ENCODE data around the gene TM2D3. TPM values are rescaled to one million over a fixed set of nuclear protein-coding genes. Genes with fewer than 3 reads are reported as not detected.

The TM2D3 gene
- total RNA-seq, 1 donor from 2014 or later: 105 TPM

DNA sequence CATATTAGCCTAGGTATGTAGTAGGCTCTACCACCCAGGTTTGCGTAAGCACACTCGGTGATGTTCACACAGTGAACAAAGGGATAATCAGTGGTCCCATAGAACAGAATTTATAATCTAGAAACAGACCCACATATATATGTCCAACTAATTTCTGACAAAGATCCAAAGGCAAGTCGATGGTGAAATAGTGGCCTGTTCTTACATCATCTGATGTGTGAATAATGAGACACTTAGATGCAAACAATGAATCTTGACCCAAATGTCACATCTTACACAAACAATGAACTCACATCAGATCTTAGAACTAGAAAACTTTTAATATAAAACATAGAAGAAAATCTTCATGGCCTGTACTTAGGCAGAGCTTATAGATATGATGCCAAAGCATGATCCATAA lies 17.6 kb upstream of the TM2D3 start:
- no peak for DNase-seq (ENCODE audit: low spot score in 2 of 2)
- Histone ChIP-seq H3K9me3 (no peaks in the 10 kb centered on the region), H3K4me1 (no peaks in the 10 kb centered on the region), H3K4me3 (no peak overlapping the region), H3K27me3 (no peaks in the 10 kb centered on the region), H3K36me3 (peaks cover 24 to 54% of the 10 kb centered on the region in 2 donors), H3K27ac (no peak overlapping the region)
- intact Hi-C loops (cut with DNase I): no loop called here
- TF ChIP-seq, protein P1, sequence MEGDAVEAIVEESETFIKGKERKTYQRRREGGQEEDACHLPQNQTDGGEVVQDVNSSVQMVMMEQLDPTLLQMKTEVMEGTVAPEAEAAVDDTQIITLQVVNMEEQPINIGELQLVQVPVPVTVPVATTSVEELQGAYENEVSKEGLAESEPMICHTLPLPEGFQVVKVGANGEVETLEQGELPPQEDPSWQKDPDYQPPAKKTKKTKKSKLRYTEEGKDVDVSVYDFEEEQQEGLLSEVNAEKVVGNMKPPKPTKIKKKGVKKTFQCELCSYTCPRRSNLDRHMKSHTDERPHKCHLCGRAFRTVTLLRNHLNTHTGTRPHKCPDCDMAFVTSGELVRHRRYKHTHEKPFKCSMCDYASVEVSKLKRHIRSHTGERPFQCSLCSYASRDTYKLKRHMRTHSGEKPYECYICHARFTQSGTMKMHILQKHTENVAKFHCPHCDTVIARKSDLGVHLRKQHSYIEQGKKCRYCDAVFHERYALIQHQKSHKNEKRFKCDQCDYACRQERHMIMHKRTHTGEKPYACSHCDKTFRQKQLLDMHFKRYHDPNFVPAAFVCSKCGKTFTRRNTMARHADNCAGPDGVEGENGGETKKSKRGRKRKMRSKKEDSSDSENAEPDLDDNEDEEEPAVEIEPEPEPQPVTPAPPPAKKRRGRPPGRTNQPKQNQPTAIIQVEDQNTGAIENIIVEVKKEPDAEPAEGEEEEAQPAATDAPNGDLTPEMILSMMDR (IDR thresholded peaks at IDR 0.05): no peak

DNA sequence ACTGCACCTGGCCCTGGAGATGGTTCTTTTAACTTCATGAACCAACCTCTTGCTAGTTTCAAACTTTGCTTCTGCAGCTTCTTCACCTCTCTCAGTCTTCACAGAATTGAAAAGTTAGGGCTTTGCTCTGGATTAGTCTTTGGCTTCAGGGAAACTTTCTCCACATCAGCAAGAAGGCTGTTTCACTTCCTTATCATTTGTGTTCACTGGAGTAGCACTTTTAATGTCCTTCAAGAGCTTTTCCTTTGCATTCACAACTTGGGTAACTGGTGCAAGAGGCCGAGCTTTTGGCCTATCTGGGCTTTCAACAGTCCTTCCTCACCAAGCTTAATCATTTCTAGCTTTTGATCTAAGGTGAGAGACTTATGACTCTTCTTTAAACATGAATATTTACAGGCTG lies 15.7 kb upstream of the TM2D3 start:
- intact Hi-C loops (cut with DNase I): no loop called here
- peaks cover 13 to 41% of the 10 kb centered on the region in 2 donors for H3K36me3 ChIP-seq
- H3K4me1 ChIP-seq: no peaks in the 10 kb centered on the region
- no peak overlapping the region for H3K4me3 ChIP-seq
- H3K9me3 ChIP-seq: no peaks in the 10 kb centered on the region
- TF ChIP-seq, protein P1 (IDR thresholded peaks at IDR 0.05): no peak
- H3K27me3 ChIP-seq: no peaks in the 10 kb centered on the region
- no peak overlapping the region for H3K27ac ChIP-seq
- DNase-seq (ENCODE audit: low spot score in 2 of 2): no peak

DNA sequence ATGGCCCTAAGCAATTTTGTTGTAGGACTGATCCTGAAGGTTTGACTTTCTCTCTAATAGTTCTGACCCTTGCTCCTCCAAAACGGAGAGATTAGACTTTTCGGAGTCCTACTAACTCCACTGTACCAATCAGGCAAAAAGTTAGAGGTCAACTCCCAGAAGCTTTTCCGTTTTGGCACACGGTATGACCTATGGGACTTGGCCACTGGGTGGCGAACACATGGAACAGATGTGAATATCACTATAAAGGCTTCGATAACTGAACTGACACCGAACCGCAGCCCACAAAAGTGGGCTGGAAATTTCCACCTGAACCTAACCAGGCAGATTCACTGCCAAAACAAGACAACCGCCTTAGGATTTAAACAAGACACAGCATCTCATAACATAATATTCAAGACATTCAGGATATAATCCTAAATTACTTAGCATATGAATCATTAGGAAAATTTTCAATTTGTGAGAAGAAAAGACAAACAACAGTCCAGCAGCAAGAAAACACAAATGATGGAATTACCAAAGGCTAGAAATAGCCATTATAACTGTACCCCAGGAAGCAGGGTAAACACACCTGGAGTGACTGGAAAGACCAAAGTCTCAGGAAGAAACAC lies 12.2 kb upstream of the TM2D3 start:
- intact Hi-C loops (cut with DNase I): no loop called here
- no peak overlapping the region for H3K4me3 ChIP-seq
- no peak overlapping the region for H3K27ac ChIP-seq
- TF ChIP-seq, protein P1 (IDR thresholded peaks at IDR 0.05): no peak
- H3K9me3 ChIP-seq: no peaks in the 10 kb centered on the region
- H3K27me3 ChIP-seq: no peaks in the 10 kb centered on the region
- no peak for DNase-seq (ENCODE audit: low spot score in 2 of 2)
- H3K4me1 ChIP-seq: no peaks in the 10 kb centered on the region
- H3K36me3 ChIP-seq: peaks cover 8 to 41% of the 10 kb centered on the region in 2 donors

DNA sequence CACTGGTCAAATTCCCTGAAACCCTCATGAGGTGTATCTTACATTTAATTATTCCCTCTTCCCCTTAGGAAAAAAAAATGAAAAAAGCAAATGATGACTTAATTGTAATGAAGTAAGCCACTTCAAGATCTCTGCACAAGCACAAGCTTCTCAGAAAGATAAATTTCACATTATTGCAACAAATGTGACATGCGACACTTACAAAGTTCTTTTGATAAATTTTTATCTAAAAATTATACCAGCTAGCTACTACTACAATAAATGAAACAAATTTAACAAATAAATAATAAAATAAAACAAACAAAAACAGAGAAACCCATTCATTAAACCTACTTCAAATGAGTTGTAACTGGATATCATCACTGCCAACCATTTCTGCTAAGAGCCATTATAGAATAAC lies 10.0 kb upstream of the TM2D3 start:
- Histone ChIP-seq H3K27me3 (no peaks in the 10 kb centered on the region), H3K9me3 (no peaks in the 10 kb centered on the region), H3K4me1 (no peaks in the 10 kb centered on the region), H3K36me3 (peaks cover 11 to 32% of the 10 kb centered on the region in 2 donors), H3K4me3 (no peak overlapping the region), H3K27ac (no peak overlapping the region)
- intact Hi-C loops (cut with DNase I): no loop called here
- no peak for DNase-seq (ENCODE audit: low spot score in 2 of 2)
- TF ChIP-seq, protein P1 (IDR thresholded peaks at IDR 0.05): no peak

DNA sequence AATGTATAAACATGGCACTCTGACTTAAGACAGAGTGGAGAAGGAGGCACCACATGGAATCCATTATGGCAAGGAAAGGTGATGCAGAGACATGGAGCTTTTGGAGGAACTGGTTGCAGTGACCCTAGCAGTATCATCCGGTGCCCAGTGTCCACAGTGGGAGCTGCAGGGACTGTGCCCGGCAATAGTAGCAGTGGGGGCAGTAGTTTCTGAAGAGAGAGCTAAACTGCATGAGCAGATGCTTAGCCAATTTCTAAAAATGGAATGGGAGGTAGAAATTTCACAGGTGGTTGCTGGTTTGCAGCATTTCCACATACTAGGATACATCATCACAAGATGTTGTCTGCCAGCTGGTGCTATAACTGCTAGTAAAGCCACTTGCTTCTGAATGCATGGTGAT lies 7.8 kb upstream of the TM2D3 start:
- no peak overlapping the region for H3K27ac ChIP-seq
- TF ChIP-seq, protein P1 (IDR thresholded peaks at IDR 0.05): no peak
- H3K36me3 ChIP-seq: peaks cover 19 to 36% of the 10 kb centered on the region in 2 donors
- no peaks in the 10 kb centered on the region for H3K9me3 ChIP-seq
- intact Hi-C loops (cut with DNase I): no loop called here
- no peaks in the 10 kb centered on the region for H3K4me1 ChIP-seq
- no peak overlapping the region for H3K4me3 ChIP-seq
- no peak for DNase-seq (ENCODE audit: low spot score in 2 of 2)
- no peaks in the 10 kb centered on the region for H3K27me3 ChIP-seq

All from ascending aorta (tissue), 2 donors.